CD4-positive, alpha-beta T cell treated with Interleukin-17A for 4 hours (primary cell): ENCODE results near the gene NUDT1.

Experiments
- DNase-seq: peaks from one replicate; pipeline ENCODE4 v3.0.0-alpha.2; 2020; ENCODE audit warnings: mixed read lengths

NUDT1 gene

GRCh38 chr7:2241580-2242540, at the start of gene NUDT1, which contains the start of gene MRM2:
Gene NUDT1 (plus strand): TSS chr7:2242226. CDS start chr7:2244575, 2,349 bp downstream.
Gene MRM2 (minus strand): TSS chr7:2242205. CDS start chr7:2242169, 36 bp downstream.
- DNase-seq: peak; percentile 79

GRCh38 chr7:2192831-2193534, 49.0 kb upstream of the NUDT1 start:
- DNase-seq: no peak

GRCh38 chr7:2193575-2194305, 48.3 kb upstream of the NUDT1 start:
- DNase-seq: no peak

DNA sequence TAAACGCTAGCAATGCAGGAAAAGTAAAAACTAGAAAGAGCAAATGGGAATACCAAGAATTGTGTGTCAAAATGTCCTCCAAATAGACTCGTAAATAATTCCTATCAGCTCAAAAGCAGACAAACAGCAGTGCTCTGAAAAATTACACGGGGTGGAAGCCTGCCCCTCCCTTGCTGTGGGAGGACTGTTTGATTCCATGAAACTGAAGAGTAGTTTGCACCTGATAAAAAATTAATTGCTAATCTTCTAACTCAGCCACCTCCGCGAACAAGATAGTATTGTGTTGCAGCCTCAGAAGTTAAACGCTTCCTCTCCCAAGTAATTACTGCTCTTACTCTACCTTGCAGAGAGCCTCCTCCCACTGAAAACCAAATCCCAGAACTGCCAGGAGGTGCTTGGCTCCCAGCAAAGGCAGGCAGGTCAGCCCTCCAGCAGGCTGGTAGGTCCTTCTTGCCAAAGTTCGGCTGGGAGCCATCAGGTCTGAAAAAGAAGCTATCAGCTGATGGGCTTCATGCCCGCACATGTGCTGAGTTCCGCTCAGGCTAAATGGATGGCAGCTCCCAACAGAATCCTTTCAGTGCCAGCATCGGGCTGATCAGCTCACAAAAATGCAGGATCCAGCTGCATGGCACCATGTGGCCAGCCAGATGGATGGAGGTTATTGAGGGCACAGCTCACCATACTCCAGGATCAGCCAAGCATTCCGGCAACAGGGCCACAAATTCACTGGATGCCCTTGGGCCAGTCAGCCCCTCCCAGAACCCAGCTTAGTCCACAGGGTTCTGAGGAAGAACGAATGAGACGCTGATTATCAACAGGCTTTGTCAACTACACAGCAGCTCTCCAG, 46.4 kb upstream of the NUDT1 start:
- DNase-seq: no peak

DNA sequence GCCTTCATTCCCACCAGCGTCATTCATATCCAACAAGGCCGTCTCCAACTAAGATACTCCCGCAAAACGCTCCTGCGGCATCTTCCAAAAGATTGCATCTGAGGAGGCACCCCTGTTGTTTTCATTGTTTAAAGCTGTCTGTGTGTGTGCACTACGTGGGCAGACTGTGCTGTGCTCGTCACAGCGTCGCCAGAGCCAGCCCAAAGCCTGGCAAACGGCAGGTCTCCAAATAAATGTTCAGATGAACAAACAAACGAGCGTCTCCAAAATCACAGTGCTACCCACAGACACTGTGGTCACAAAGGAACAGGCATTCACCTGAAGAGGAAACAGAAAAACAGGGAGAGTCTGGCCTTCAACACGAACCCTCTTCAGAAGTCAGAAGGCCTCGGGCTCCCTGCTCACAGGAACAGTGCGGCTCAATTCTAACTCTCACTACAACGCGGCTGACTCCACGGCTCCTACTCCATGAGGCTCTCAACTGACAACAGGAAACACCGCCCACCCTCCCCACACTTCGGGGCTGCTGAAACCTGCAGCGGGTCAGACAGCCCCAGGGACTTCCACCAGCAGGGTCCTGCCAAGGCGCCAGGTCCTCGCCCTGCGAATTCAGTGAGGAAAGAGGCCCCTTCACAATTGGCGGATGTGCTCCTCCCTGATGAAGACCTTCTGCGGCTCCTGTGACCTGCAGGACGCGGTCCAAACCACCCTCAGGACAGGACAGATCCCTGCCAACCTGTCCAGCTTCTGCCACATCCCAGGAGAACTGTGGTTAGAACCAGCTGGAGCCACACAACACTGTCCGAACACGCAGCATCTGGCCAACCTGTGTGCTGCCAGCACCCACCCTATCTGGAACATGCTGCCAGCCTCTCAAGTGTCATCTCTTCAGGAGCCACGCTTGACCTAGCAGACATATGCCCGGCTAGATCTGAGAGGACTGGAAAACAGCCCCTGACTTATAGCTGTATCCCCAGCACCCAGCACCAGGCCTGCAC, 45.3 kb upstream of the NUDT1 start:
- no peak for DNase-seq

DNA sequence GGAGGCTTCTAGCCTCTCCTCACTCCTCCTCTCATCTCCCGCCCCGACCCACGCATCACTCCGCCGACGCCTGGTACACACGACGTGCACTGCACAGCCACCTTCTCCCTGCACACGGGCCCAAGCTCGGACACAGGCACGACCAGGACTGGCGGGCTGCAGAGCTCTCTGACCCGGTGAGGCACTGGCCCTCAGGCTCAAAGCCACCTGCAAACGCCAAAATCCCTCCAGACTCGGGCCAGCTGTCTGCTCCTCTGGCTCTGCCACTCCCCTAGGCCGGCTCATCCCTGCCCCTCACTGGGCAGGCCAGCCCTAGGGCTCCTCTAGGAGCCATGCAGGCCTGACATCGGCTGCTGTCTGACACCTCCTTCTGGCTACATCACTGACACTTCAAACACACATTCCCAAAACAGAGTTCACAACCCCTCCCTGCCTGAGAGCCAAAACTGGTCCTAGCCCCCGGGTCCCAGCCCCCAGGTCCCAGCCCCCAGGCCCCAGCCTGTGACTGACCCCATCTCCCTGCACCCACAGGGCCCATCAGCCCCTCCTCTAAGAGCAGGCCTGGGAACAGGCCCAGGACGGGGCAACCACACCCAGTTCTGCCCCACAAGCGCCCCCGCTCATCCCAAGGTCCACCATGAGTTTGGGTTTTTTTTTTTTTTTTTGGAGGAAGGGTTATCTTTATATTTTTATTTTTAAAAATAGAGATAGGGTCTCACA, 44.4 kb upstream of the NUDT1 start:
- DNase-seq: no peak

DNA sequence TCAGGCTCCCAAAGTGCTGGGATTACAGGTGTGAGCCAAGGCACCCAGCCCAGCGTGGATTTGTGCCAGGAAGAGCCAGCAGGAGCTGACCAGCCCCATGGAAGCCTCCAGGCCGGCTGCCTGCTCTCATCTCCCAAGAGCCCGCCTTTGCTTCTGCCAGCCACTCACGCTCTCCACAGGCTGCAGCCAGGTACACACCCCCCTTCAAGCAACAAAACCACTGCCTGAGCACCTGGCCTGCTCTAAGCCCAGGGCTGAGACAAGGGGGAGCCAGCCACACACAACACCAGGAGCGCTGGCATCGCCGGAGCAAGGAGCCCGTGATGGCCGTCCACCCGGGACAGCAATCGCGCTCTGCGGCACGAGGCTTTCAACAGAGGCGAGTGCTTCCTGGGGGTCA, 43.8 kb upstream of the NUDT1 start:
- DNase-seq: no peak

DNA sequence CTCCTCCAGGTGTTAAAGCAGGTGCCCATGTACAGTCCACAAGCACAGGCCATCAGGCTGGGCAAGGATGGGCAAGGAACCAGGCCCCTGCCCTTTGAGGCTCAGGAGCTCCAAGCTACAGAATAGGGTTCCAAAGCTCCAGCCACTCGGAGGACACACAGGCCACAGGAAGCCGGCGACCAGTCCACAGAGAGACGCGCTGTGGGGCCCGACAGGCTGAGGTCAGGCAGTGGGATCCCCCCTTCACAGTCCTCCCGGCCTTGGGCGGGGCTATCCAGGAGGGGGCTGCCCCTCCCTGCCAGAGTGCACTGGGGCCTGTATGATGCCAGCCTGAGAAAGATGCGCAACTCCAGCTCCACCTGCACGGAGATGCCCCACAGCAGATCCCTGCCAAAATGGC, 43.3 kb upstream of the NUDT1 start:
- DNase-seq: no peak

GRCh38 chr7:2199528-2199927, 42.5 kb upstream of the NUDT1 start:
- no peak for DNase-seq

DNA sequence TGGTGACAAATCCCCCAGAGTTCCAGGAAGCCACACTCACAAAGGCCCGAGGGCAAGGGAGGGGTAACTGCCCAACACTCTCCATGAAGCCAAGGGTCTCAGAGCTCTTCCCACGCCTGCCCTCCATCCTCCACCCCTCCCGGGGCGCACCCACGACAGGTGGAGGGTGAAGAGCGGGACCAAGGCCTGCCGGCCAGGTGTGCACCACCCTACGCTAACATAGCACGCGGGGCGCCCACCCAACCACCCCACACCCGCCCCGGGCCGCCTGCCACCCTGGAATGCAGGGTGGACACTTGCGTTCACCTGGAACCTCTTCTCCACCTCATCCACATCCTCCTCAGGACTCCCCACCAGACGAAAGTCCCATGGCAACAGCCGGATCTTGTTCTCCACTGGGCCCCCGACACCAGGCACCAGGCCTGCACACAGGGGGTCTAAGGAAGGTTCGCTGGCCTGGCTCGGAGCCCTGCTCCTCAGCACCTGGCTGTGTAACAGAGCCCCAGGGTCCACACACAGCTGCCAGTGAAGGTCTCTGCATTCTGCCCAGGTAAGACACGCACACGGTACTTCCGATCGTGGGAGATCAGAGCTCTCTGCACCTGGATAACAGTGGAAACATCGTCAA, 42.0 kb upstream of the NUDT1 start:
- no peak for DNase-seq

DNA sequence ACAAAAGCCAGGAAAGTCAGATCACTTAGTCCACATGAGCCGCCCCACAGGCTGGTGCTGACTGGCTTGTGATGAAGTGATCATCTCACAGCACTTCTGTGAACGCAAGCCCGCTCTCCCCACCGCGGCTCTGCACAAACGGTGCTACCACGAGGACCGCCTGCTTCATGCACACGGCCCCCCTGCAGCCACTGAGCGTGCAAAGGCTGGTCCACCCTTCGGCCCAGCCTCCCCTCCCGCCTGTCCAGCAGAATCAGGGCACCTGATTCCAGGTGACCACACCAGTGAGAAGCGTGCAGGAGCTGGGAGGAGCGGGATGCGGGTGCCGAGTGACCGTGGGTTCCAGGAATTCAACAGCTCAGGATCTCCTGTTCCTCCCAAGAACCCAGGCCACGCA, 41.4 kb upstream of the NUDT1 start:
- DNase-seq: no peak

GRCh38 chr7:2201128-2201527, 40.9 kb upstream of the NUDT1 start:
- no peak for DNase-seq

GRCh38 chr7:2201686-2202360, 40.2 kb upstream of the NUDT1 start:
- DNase-seq: no peak

GRCh38 chr7:2202361-2202761, 39.7 kb upstream of the NUDT1 start:
- no peak for DNase-seq

GRCh38 chr7:2202901-2203765, 38.9 kb upstream of the NUDT1 start:
- no peak for DNase-seq

GRCh38 chr7:2203766-2204300, 38.2 kb upstream of the NUDT1 start:
- DNase-seq: no peak

- DNase-seq: no peak
Observed at GRCh38 chr7:2204446-2204845, 37.6 kb upstream of the NUDT1 start.
